RWPE1 (cell line): ENCODE measurements around the gene DUSP9.

ENCODE experiments used
- CTCF ChIA-PET: fragments of 350-600 bp; sonication (Branson Sonifier 250); formaldehyde crosslinking; extraction: SDS; loops from one replicate; lab custom pipeline; 2021; lab: Yijun Ruan, JAX
- POLR2A ChIA-PET: fragments of 400-600 bp; formaldehyde crosslinking; extraction: SDS; loops from one replicate; lab custom pipeline; 2020; ENCODE audit warnings: antibody characterized with exemption; ENCODE audit not compliant: low non-redundant PET; lab: Yijun Ruan, JAX
- DNase-seq: peaks from one replicate; pipeline ENCODE4 v3.0.0; 2012; ENCODE audit warnings: low spot score
- H3K27ac ChIP-seq: fragments of 450-650 bp; 2 replicates; pipeline ENCODE4 v1.5.1; 2017
- CTCF ChIP-seq: fragments of 450-650 bp; conservative IDR thresholded peaks from 2 replicates; pipeline ENCODE4 v1.5.1; 2017; ENCODE audit warnings: low read depth, mild to moderate bottlenecking

Gene DUSP9

DNA sequence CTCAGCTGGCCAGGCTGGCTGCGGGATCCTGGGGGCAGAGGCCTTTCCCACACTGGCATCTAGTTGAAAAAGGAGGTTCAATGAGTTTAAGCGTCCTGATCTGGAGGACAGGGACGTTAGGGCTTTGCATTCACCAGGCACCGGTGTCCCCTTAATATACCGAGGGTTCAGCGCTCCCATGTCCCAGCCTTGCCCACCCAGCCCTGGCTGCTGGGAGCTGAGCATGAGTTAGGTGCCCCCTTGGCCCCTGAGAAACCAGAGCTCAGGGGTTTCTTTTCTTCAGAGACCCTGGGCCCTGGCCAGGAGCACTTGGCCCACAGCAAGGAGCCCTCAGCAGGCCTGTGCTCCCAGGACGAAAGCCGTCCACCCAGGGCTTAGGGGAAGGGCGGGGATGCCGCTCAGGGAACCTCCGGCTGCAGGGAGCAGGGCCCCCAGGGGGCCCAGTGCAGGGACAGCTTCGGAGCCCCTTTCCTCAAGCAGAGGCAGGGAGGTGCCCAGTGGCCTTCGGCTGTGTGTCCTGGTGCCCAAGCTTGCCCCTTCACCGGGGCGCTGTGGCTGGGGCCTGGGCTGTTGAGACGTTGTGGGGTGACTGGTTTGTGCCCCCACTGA, 20.9 kb upstream of the DUSP9 start:
- H3K27ac ChIP-seq: no peak overlapping the region
- POLR2A ChIA-PET: no interaction called here
- CTCF ChIA-PET: no interaction called here
- no peak for DNase-seq
- no peak for TF ChIP-seq CTCF

GRCh38 chrX:153626863-153627674, 19.9 kb upstream of the DUSP9 start:
- POLR2A ChIA-PET: no interaction called here
- no peak for TF ChIP-seq CTCF
- no peak overlapping the region for H3K27ac ChIP-seq
- no peak for DNase-seq
- CTCF ChIA-PET: no interaction called here

DNA sequence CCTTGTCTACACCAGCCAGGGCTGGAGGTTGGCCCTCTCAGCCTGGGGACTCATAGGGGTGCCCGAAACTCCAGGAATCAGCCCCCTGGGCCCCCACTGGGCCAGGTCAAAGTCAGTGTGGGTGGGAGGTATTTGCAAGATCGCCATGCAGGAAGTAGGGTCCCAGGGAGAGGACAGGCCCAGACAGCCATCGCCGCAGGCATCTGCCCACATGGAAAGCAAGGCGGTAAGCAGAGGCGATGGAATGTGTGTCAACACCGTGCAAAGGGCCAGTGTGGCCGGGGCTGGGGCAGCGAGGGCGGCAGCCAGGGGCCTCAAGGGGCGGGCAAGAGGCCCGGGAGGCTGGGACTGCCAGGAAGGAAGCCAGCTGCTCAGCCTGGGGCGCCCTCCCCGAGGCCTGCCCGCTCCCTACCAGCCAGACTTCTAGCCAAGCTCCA, 19.3 kb upstream of the DUSP9 start:
- CTCF ChIA-PET: no interaction called here
- H3K27ac ChIP-seq: no peak overlapping the region

DNA sequence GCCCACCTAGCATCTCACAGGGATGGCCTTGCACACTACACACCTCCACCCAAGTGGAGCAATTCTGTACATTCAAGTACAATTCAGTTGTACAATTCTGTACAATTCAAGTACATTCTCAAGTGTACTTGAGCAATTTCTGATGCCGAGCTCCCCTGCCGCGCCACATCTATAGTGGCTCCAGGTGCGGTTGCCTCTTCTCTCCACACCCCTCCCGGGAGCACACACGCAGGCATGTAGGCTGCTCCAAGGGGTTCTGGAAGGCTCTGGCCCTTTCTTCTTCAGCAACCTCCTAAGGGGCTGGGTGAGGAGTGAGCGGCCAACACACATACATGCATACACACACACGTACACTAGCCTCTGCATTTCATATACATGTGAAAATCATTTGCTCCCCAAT, 18.9 kb upstream of the DUSP9 start:
- no peak for DNase-seq
- CTCF ChIA-PET: no interaction called here
- no peak for TF ChIP-seq CTCF
- POLR2A ChIA-PET: no interaction called here
- no peak overlapping the region for H3K27ac ChIP-seq

More for the DNA sequence above, 19.3 kb upstream of the DUSP9 start:
- no peak for TF ChIP-seq CTCF
- no peak for DNase-seq
- POLR2A ChIA-PET: no interaction called here

GRCh38 chrX:153628665-153629064, 18.3 kb upstream of the DUSP9 start:
- no peak for TF ChIP-seq CTCF
- no peak overlapping the region for H3K27ac ChIP-seq
- ChIA-PET POLR2A (no interaction called here), CTCF (no interaction called here)
- no peak for DNase-seq

DNA sequence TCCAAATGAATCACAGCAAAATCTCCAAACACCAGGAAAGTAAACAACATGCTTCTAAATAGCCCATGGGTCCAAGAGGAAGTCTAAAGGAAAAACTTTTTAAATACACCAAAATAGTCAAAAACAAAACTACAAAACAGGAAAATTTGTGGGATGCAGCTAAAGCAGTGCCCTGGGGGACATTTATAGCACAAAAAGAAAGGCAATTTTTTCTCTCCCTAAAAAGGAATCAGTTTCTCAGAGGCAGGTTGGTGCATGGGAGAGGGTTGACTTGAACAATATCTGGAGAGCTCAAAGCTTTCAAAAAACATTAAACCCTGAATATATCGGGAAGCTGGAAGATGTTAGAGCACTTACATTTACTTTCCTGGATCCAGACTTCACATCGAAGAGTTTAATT, 15.7 kb upstream of the DUSP9 start:
- no peak for TF ChIP-seq CTCF
- ChIA-PET POLR2A (no interaction called here), CTCF (interaction anchor here (0.8 kb wide), 1 partner anchor 12 kb away, joined by 3 read pairs; no protein-coding TSS in a partner anchor)
- H3K27ac ChIP-seq: no peak overlapping the region
- DNase-seq: no peak
